GM12891 (cell line): Measurements from ENCODE around the gene LIFR.

Source experiments
- PAX5 ChIP-seq: IDR thresholded peaks from 2 replicates; pipeline ENCODE4 v1.6.1; 2011; ENCODE audit warnings: low read length, moderate library complexity, mild to moderate bottlenecking; ENCODE audit not compliant: insufficient read depth, severe bottlenecking
- POLR2A ChIP-seq: IDR thresholded peaks from 2 replicates; pipeline ENCODE4 v1.6.1; 2011; ENCODE audit warnings: low read depth, low read length, control low read depth
- POLR2AphosphoS5 ChIP-seq: IDR thresholded peaks from 2 replicates; pipeline ENCODE4 v1.6.1; 2011; ENCODE audit warnings: low read depth, low read length, control low read depth
- SPI1 ChIP-seq: IDR thresholded peaks from 2 replicates; pipeline ENCODE4 v1.6.1; 2011; ENCODE audit warnings: low read depth, low read length, control low read depth
- TAF1 ChIP-seq: IDR thresholded peaks from 2 replicates; pipeline ENCODE4 v1.6.1; 2011; ENCODE audit warnings: low read depth, low read length, control low read depth

GRCh38 chr5:38494175-38494574 is 62.3 kb downstream of the LIFR start:
- TF ChIP-seq POLR2A (no peak), PAX5 (no peak), POLR2AphosphoS5 (no peak), SPI1 (no peak), TAF1 (no peak)
